ENCODE data around the gene RBBP7.

The RBBP7 gene

GRCh38 chrX:16796298-16796697, 73.9 kb downstream of the RBBP7 start:
- H3K4me1 ChIP-seq = no peaks in the 10 kb centered on the region
- H3K9me3 ChIP-seq (ENCODE audit: control insufficient read depth, low read length) = no peaks in the 10 kb centered on the region
- TF ChIP-seq CTCF (IDR thresholded peaks at IDR 0.05) = no peak
- no peak overlapping the region for H2AFZ ChIP-seq
- no peaks in the 10 kb centered on the region for H3K36me3 ChIP-seq (ENCODE audit: control insufficient read depth, insufficient read depth, low read length)
- H3K27me3 ChIP-seq (ENCODE audit: control insufficient read depth, insufficient read depth, low read length) = no peaks in the 10 kb centered on the region
- H3K4me2 ChIP-seq (ENCODE audit: low read length) = no peak overlapping the region
- H3K79me2 ChIP-seq = peaks cover 6% of the 10 kb centered on the region
- H3K27ac ChIP-seq = no peak overlapping the region
- no peak overlapping the region for H3K9ac ChIP-seq
- H3K4me3 ChIP-seq (ENCODE audit: low read depth, low read length) = no peak overlapping the region
